Body of pancreas (tissue), 4 donors: ENCODE results near the gene GPS1. TPM values are rescaled to one million over a fixed set of nuclear protein-coding genes. Genes with fewer than 3 reads are reported as not detected.

Source experiments
- ATAC-seq: fragments of 150-250 bp; one replicate; pipeline ENCODE4 v1.9.1; 2016
- DNase-seq, 4 donors: peaks; one replicate each; pipeline ENCODE4 v3.0.0-alpha.2; 2019
- H3K27ac ChIP-seq, 4 donors: fragments of 200-600 bp; sonication (generic); 1 replicate in 3 of 4; 2 replicates in 1 of 4; pipeline versions ENCODE4 v1.5.1 to v1.6.1; 2016 to 2019; ENCODE audit warnings: mild to moderate bottlenecking in 1 of 4, mixed read lengths in 1 of 4, moderate library complexity in 1 of 4
- H3K27me3 ChIP-seq, 2 donors: fragments of 200-600 bp; sonication (generic); one replicate each; pipeline ENCODE4 v1.6.0; 2016; ENCODE audit warnings: mild to moderate bottlenecking in 1 of 2
- H3K36me3 ChIP-seq, 2 donors: fragments of 200-600 bp; sonication (generic); replicated peaks in 1 of 2; 2 replicates each; pipeline ENCODE4 v1.5.1; 2016; ENCODE audit warnings: low read depth in 2 of 2; ENCODE audit not compliant: insufficient read depth in 1 of 2
- H3K4me1 ChIP-seq: fragments of 200-600 bp; sonication (generic); one replicate; pipeline ENCODE4 v1.6.0; 2016
- H3K4me3 ChIP-seq, 2 donors: fragments of 200-600 bp; sonication (generic); 1 replicate in 1 of 2; 2 replicates in 1 of 2; pipeline ENCODE4 v1.5.1; 2016 to 2019
- H3K9me3 ChIP-seq, 3 donors: fragments of 200-600 bp; sonication (generic); 1 replicate in 2 of 3; 2 replicates in 1 of 3; pipeline ENCODE4 v1.5.1; 2016
- CTCF ChIP-seq, 7 experiments: fragments of 450-650 bp in 4 of 7; fragments of 200-600 bp in 3 of 7; sonication (generic) in 3 of 7; IDR thresholded peaks; one replicate each; pipeline ENCODE4 v1.5.1; 2016 to 2019; ENCODE audit warnings: antibody characterized with exemption in 7 of 7
- POLR2A ChIP-seq, 3 donors: fragments of 450-650 bp; IDR thresholded peaks; one replicate each; pipeline ENCODE4 v1.6.1; 2016; ENCODE audit warnings: antibody characterized with exemption in 3 of 3, mild to moderate bottlenecking in 2 of 3
- WGBS, 2 donors: methylation state at CpG; one replicate each; pipeline ENCODE4 v1.1.5; 2017; 5-methylcytosine and 5-hydroxymethylcytosine counted together
- intact Hi-C: fragments of 100-400 bp; cut with DNase I; formaldehyde crosslinking; loops from one replicate; pipeline ENCODE4 v1.15.1; 2023
- total RNA-seq, 2 donors: library from RNA; depleted of rRNA; stranded (reverse); fragments of >200 nt; gene quantifications; one replicate each; pipeline ENCODE4 v1.1.0, GENCODE V29; 2016

Gene GPS1
- total RNA-seq = 10 to 100 TPM; 63.0 to 86.4 TPM

DNA sequence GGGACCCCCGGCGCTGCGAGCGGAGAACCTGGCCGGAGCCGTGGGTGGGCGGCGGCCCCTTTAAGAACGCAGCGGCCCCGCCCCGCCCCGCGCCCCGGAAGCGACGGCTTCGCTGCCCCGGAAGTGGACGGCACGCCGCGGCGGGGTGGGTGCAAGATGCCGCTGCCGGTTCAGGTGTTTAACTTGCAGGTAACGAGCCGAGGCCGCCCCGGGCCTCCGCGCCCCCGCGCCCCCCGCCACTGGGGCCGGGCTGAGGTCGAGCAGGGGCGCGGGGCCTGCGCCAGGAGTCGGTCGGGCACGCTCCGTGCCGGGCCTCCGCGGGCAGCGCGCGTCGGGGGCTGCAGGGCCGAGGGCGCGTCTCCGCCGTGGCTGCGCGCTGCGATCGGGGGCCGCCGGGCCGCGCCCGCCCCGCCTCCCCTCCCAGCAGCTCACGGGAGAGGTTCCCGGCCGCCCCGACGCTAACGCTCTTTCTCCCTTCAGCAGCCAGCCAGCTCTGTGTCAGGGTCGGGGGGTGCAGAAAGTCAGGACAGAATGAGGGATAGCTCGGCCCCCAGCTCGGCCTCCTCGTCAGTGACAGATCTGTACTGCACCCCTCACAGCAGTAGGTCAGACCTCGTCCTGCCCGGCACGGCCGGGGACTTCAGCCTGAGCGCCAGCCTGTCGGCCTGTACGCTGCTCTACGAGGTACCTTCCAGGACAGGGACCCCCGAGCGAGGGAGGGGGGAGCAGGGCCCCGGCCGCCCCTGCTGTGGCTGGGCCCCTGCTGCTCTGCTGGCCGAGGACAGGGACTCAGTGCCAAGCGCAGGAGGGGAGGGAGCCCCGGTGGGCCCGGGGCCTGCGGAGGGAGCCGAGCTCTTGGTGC lies at the start of gene GPS1, which contains the start of gene RFNG:
Gene GPS1, plus strand, starts transcription at position 123 of the 862 bp plus-strand sequence. Its CDS starts 34 bp downstream, at position 157.
Gene RFNG, minus strand, starts transcription at position 36 of the 862 bp plus-strand sequence. CDS start 45 bp downstream, outside the sequence.
- peak within 1 kb of the TSS; percentile 39 to 51 (median 40) for H3K27ac ChIP-seq
- peak; percentile 85 for ATAC-seq
- H3K9me3 ChIP-seq = no peaks in the 10 kb centered on the region
- no peaks in the 10 kb centered on the region for H3K27me3 ChIP-seq
- H3K4me1 ChIP-seq = peaks cover 38% of the 10 kb centered on the region
- WGBS, 2 donors = 0 to 1% methylated on average over 6 to 61 of the region's 94 CpGs
- H3K36me3 ChIP-seq = peaks cover 5 to 13% of the 10 kb centered on the region in 2 donors
- H3K4me3 ChIP-seq = peak within 1 kb of the TSS; percentile 62 to 78
- TF ChIP-seq POLR2A (IDR thresholded peaks at IDR 0.05) = peak in 1 of 3 donors; percentile 9
- TF ChIP-seq CTCF (IDR thresholded peaks at IDR 0.05) = no peak
- peak; percentile 76 to 82 (median 80) for DNase-seq
- intact Hi-C loops = no loop called here

DNA sequence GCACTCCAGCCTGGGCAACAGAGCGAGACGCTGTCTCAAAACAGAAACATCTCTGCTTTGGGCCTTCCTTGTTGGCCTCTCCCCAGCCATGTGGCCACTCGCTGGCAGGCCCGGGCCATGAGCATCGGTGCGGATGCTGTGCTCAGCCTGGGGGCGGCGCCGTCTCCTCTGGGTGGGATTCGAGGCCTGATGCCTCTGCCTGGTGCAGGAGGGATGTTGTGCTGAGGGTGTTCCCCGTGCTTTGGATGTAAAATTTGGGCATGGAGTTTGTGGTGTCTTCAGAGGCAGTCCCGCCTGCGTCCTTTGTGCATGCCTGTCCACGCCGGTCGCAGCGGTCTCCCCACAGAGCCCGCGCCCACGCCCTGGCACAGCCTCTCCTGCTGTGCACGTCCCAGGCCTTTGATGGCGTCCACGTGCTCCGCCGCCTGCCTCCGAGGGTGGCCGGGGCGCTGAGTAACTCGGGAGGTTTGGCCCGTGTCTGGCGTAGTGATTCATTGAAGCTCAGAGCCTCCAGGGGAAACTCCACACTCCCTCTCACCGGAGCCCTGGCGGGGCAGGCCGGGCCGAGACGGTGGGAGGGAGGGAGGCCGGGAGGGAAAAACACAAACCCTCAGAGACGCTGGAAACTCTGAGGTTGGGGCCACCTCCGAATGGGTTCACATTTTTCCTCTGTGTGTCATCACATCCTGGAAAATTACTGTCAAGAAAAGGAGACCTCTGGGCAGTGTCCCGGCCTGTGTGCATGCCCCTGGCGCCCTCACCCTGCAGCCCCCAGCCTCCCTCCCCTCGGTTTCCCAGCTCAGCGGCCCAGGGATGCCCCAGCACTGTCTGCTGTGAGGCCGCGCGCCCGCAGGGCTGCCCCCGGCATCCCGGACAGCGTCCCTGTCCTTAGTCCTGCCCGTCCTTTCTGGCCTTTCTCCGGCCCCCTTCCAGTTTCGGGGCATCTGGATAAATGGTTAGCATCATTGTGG lies 48.0 kb upstream of the GPS1 start:
- H3K9me3 ChIP-seq = no peaks in the 10 kb centered on the region
- intact Hi-C loops = no loop called here
- no peaks in the 10 kb centered on the region for H3K4me1 ChIP-seq
- H3K27ac ChIP-seq = no peak overlapping the region
- no peaks in the 10 kb centered on the region for H3K27me3 ChIP-seq
- H3K36me3 ChIP-seq = no peaks in the 10 kb centered on the region
- TF ChIP-seq CTCF (IDR thresholded peaks at IDR 0.05) = no peak
- no peak for TF ChIP-seq POLR2A (IDR thresholded peaks at IDR 0.05)
- DNase-seq (peak in 1 of 4 donors; percentile 37), ATAC-seq (peak; percentile 41)
- 80 to 86% methylated on average over 26 to 51 of the region's 53 CpGs for WGBS, 2 donors
- no peak overlapping the region for H3K4me3 ChIP-seq

- H3K27ac ChIP-seq = no peak overlapping the region
- WGBS, 2 donors = 87 to 93% methylated on average over 19 to 40 of the region's 41 CpGs
- no peaks in the 10 kb centered on the region for H3K27me3 ChIP-seq
- intact Hi-C loops = no loop called here
- H3K9me3 ChIP-seq = no peaks in the 10 kb centered on the region
- no peaks in the 10 kb centered on the region for H3K36me3 ChIP-seq
- DNase-seq = no peak
- no peaks in the 10 kb centered on the region for H3K4me1 ChIP-seq
- ATAC-seq = no peak
- TF ChIP-seq POLR2A (IDR thresholded peaks at IDR 0.05) (no peak), CTCF (IDR thresholded peaks at IDR 0.05) (no peak)
- H3K4me3 ChIP-seq = no peak overlapping the region
Measured at GRCh38 chr17:82004517-82005455, 46.9 kb upstream of the GPS1 start.

GRCh38 chr17:82005701-82006348 lies 45.9 kb upstream of the GPS1 start:
- TF ChIP-seq CTCF (IDR thresholded peaks at IDR 0.05) (no peak), POLR2A (IDR thresholded peaks at IDR 0.05) (no peak)
- Histone ChIP-seq H3K36me3 (no peaks in the 10 kb centered on the region), H3K4me1 (no peaks in the 10 kb centered on the region), H3K4me3 (no peak overlapping the region), H3K27ac (no peak overlapping the region), H3K9me3 (no peaks in the 10 kb centered on the region), H3K27me3 (no peaks in the 10 kb centered on the region)
- 88 to 90% methylated on average over 29 to 30 of the region's 30 CpGs for WGBS, 2 donors
- ATAC-seq (no peak), DNase-seq (no peak)
- intact Hi-C loops = no loop called here
